ENCODE data around the gene IFIH1. TPM values are rescaled to one million over a fixed set of nuclear protein-coding genes. Genes with fewer than 3 reads are reported as not detected.

Gene IFIH1
- 10 to 100 TPM; 16.6 to 19.2 TPM for total RNA-seq

- peak; percentile 92 for ATAC-seq (ENCODE audit: insufficient number of reproducible peaks, low FRiP score, low read depth)
- no peak for TF ChIP-seq CTCF (IDR thresholded peaks at IDR 0.05)
- Histone ChIP-seq H3K36me3 (no peaks in the 10 kb centered on the region), H3K4me3 (peak within 1 kb of the TSS; percentile 77), H3K9me3 (no peaks in the 10 kb centered on the region), H3K4me1 (ENCODE audit: control insufficient read depth in 1 of 2, low read depth in 2 of 2) (peaks cover 22 to 48% of the 10 kb centered on the region in 2 donors), H3K27ac (peak within 1 kb of the TSS; percentile 82 to 83), H3K27me3 (replicated peaks; ENCODE audit: insufficient read depth) (no peaks in the 10 kb centered on the region)
- peak; percentile 52 for DNase-seq (ENCODE audit: low spot score)
These were observed at the start of gene IFIH1 for GRCh38 chr2:162318328-162319180. Gene IFIH1 (minus strand): TSS chr2:162318684. CDS start chr2:162318307, 377 bp downstream.

- Histone ChIP-seq H3K27me3 (replicated peaks; ENCODE audit: insufficient read depth) (no peaks in the 10 kb centered on the region), H3K36me3 (no peaks in the 10 kb centered on the region), H3K27ac (no peak overlapping the region), H3K9me3 (no peaks in the 10 kb centered on the region), H3K4me3 (no peak overlapping the region), H3K4me1 (ENCODE audit: control insufficient read depth in 1 of 2, low read depth in 2 of 2) (peaks cover 10 to 17% of the 10 kb centered on the region in 2 donors)
- ATAC-seq (ENCODE audit: insufficient number of reproducible peaks, low FRiP score, low read depth) (no peak), DNase-seq (ENCODE audit: low spot score) (no peak)
- no peak for TF ChIP-seq CTCF (IDR thresholded peaks at IDR 0.05)
These were observed 46.9 kb upstream of the IFIH1 start for GRCh38 chr2:162365392-162365791.

- Histone ChIP-seq H3K27ac (peak overlapping the region in 1 of 2 donors; percentile 60), H3K4me3 (peak overlapping the region; percentile 87), H3K4me1 (ENCODE audit: control insufficient read depth in 1 of 2, low read depth in 2 of 2) (peaks cover 3 to 12% of the 10 kb centered on the region in 2 donors), H3K36me3 (no peaks in the 10 kb centered on the region), H3K27me3 (replicated peaks; ENCODE audit: insufficient read depth) (no peaks in the 10 kb centered on the region), H3K9me3 (no peaks in the 10 kb centered on the region)
- ATAC-seq (ENCODE audit: insufficient number of reproducible peaks, low FRiP score, low read depth) (no peak), DNase-seq (ENCODE audit: low spot score) (no peak)
- no peak for TF ChIP-seq CTCF (IDR thresholded peaks at IDR 0.05)
These were observed 26.1 kb upstream of the IFIH1 start for GRCh38 chr2:162344617-162344950.

GRCh38 chr2:162343824-162344616 is 25.5 kb upstream of the IFIH1 start, which contains the start of gene GCA:
Gene GCA (plus strand): TSS chr2:162344132. CDS start chr2:162344249, 117 bp downstream.
- H3K4me3 ChIP-seq, result peak within 1 kb of the TSS; percentile 87
- H3K9me3 ChIP-seq, result no peaks in the 10 kb centered on the region
- H3K4me1 ChIP-seq (ENCODE audit: control insufficient read depth in 1 of 2, low read depth in 2 of 2), result peaks cover 3 to 12% of the 10 kb centered on the region in 2 donors
- peak within 1 kb of the TSS; percentile 60 to 64 for H3K27ac ChIP-seq
- no peak for TF ChIP-seq CTCF (IDR thresholded peaks at IDR 0.05)
- peak; percentile 98 for ATAC-seq (ENCODE audit: insufficient number of reproducible peaks, low FRiP score, low read depth)
- DNase-seq (ENCODE audit: low spot score), result peak; percentile 94
- H3K27me3 ChIP-seq (replicated peaks; ENCODE audit: insufficient read depth), result no peaks in the 10 kb centered on the region
- H3K36me3 ChIP-seq, result no peaks in the 10 kb centered on the region

GRCh38 chr2:162343492-162343823 is 25.0 kb upstream of the IFIH1 start:
- no peaks in the 10 kb centered on the region for H3K9me3 ChIP-seq
- H3K4me3 ChIP-seq, result peak overlapping the region; percentile 87
- DNase-seq (ENCODE audit: low spot score) (no peak), ATAC-seq (ENCODE audit: insufficient number of reproducible peaks, low FRiP score, low read depth) (no peak)
- no peaks in the 10 kb centered on the region for H3K27me3 ChIP-seq (replicated peaks; ENCODE audit: insufficient read depth)
- H3K36me3 ChIP-seq, result no peaks in the 10 kb centered on the region
- H3K27ac ChIP-seq, result no peak overlapping the region
- H3K4me1 ChIP-seq (ENCODE audit: control insufficient read depth in 1 of 2, low read depth in 2 of 2), result peaks cover 3 to 12% of the 10 kb centered on the region in 2 donors
- no peak for TF ChIP-seq CTCF (IDR thresholded peaks at IDR 0.05)
